ENCODE measurements around the gene C19orf44. TPM values are rescaled to one million over a fixed set of nuclear protein-coding genes. Genes with fewer than 3 reads are reported as not detected.

The C19orf44 gene
- total and polyA plus RNA-seq, 2 of the 4 experiments (the other 2 are of a cell fraction) = 1.4 to 3.8 TPM

GRCh38 chr19:16541526-16542044 is 45.4 kb downstream of the C19orf44 start:
- Histone ChIP-seq H2BK15ac (ENCODE audit: low read depth, low read length) (no peak overlapping the region), H3K23ac (ENCODE audit: low read depth, low read length) (peak overlapping the region; percentile 28; the same call in 1 of the 2 replicates), H3K9me3 (ENCODE audit: control insufficient read depth, insufficient read depth, low read length) (no peaks in the 10 kb centered on the region), H2BK20ac (ENCODE audit: low read depth, low read length) (no peak overlapping the region), H4K20me1 (ENCODE audit: insufficient read depth, low read length) (peaks cover 48% of the 10 kb centered on the region), H3K56ac (ENCODE audit: extremely low read depth, insufficient read depth, low read length) (peak overlapping the region; percentile 80), H3K4me1 (ENCODE audit: control insufficient read depth, insufficient read depth, low read length) (peaks cover 2% of the 10 kb centered on the region), H2BK5ac (ENCODE audit: low read depth, low read length, poor library complexity, severe bottlenecking) (peak overlapping the region; percentile 65), H2BK120ac (ENCODE audit: low read depth, low read length) (no peak overlapping the region), H4K5ac (ENCODE audit: low read depth, low read length) (0 out of 2 replicates have a peak overlapping the region, but pooled peaks have one; percentile 1), H4K91ac (ENCODE audit: insufficient read depth, low read depth, low read length) (peak overlapping the region; percentile 32; the same call in 1 of the 2 replicates), H3K27ac (ENCODE audit: insufficient read depth, low read length) (peak overlapping the region; percentile 74), H2AFZ (replicated peaks; ENCODE audit: low read length, poor library complexity) (peak overlapping the region; percentile 94), H2AK5ac (ENCODE audit: low read depth, low read length) (peak overlapping the region; percentile 9), H3K9ac (ENCODE audit: low read depth, low read length) (peak overlapping the region; percentile 90), H3K18ac (ENCODE audit: low read depth, low read length) (no peak overlapping the region), H4K8ac (ENCODE audit: low read depth in 2 of 2, low read length in 2 of 2) (peak overlapping the region; percentile 32 to 61; a peak in 1 of 4 replicates), H3K4me2 (ENCODE audit: low read depth, low read length) (peak overlapping the region; percentile 90), H3K14ac (replicated peaks; ENCODE audit: low read depth, low read length) (peak overlapping the region; percentile 22; the same call in 1 of the 2 replicates), H3K4me3 (ENCODE audit: insufficient read depth, low read depth, low read length) (peak overlapping the region; percentile 86), H3K9me1 (ENCODE audit: insufficient read depth, low read length) (peaks cover 16% of the 10 kb centered on the region; the same call in 1 of the 2 replicates), H3K4ac (ENCODE audit: low read depth, low read length) (peak overlapping the region; percentile 75), H3K36me3 (ENCODE audit: control insufficient read depth, insufficient read depth, low read length) (peaks cover 27% of the 10 kb centered on the region), H3K27me3 (ENCODE audit: control insufficient read depth, insufficient read depth, low read length) (no peaks in the 10 kb centered on the region), H2AK9ac (replicated peaks; ENCODE audit: low read depth, low read length, poor library complexity) (peak overlapping the region; percentile 92), H3K79me1 (ENCODE audit: low read depth in 1 of 2, low read length in 2 of 2) (peaks cover 17 to 69% of the 10 kb centered on the region in 2 experiments)
- POLR2A ChIA-PET (ENCODE audit: unreplicated experiment) = no interaction called here
- dilution Hi-C loops (cut with HindIII; ENCODE audit: low sequenced_read_pairs, unreplicated experiment) (no loop called here), intact Hi-C loops (cut with micrococcal nuclease) (loop anchor here (2.0 kb wide), 2 partner anchors 87 to 107 kb away; partner anchors contain the start of gene MED26), in situ Hi-C loops (cut with MboI; ENCODE audit: low sequenced_read_pairs) (no loop called here)
- CTCF ChIA-PET = no interaction called here
- ATAC-seq (ENCODE audit: low read depth) = peak; percentile 2; the same call in 1 of the 2 replicates
- BruUV-seq (replicated peaks) = TSS peak; percentile 71
- 9% methylated on average over 16 of the region's 29 CpGs; no CpG with 5 or more reads in 1 of the 2 experiments for WGBS, 2 experiments (ENCODE audit: extremely low coverage in 2 of 2, insufficient read length in 1 of 2)
- DNase-seq = peak; percentile 11
- no peak for TF ChIP-seq MAFK (IDR thresholded peaks at IDR 0.05; ENCODE audit: low read depth, low read length)
- no peak for TF ChIP-seq RAD21 (IDR thresholded peaks at IDR 0.05; ENCODE audit: low read length)
- no peak for TF ChIP-seq SMC3 (IDR thresholded peaks at IDR 0.05; ENCODE audit: low read depth, low read length)
- TF ChIP-seq MXI1 (IDR thresholded peaks at IDR 0.05; ENCODE audit: borderline replicate concordance, low read depth, low read length) = no peak; the same call in 1 of the 2 replicates
- TF ChIP-seq RCOR1 (IDR thresholded peaks at IDR 0.05; ENCODE audit: insufficient replicate concordance, low read length) = no peak
- no peak for TF ChIP-seq CEBPB (IDR thresholded peaks at IDR 0.05; ENCODE audit: low read depth, low read length)
- no peak for TF ChIP-seq BHLHE40 (IDR thresholded peaks at IDR 0.05; ENCODE audit: low read depth, low read length)
- no peak for TF ChIP-seq POLR2A (IDR thresholded peaks at IDR 0.05; ENCODE audit: low read depth, low read length)
- no peak for TF ChIP-seq NFE2L2 (IDR thresholded peaks at IDR 0.05; ENCODE audit: low read depth, low read length)
- no peak for TF ChIP-seq CHD1 (IDR thresholded peaks at IDR 0.05; ENCODE audit: low read depth, low read length)
- TF ChIP-seq RFX5 (IDR thresholded peaks at IDR 0.05; ENCODE audit: low read depth, low read length) = no peak
- no peak for TF ChIP-seq MAZ (IDR thresholded peaks at IDR 0.05; ENCODE audit: borderline replicate concordance, low read depth, low read length)
- TF ChIP-seq CTCF (conservative IDR thresholded peaks at IDR 0.05; ENCODE audit: low read depth, low read length) = no peak
- TF ChIP-seq FOS (IDR thresholded peaks at IDR 0.05; ENCODE audit: low read depth, low read length) = no peak
- TF ChIP-seq USF2 (IDR thresholded peaks at IDR 0.05; ENCODE audit: low read depth, low read length) = no peak

Data from IMR-90 (cell line).